HG02885 (cell line): ENCODE results near the gene EPB41L2.
A peak's percentile ranks its signal among the peaks of the same experiment; 100 is the strongest.

Experiments used
- ATAC-seq: cut with Tn5 transposase; IDR thresholded peaks from one replicate; pipeline ENCODE4 v1.9.1; 2021; ENCODE audit warnings: mild to moderate bottlenecking; ENCODE audit not compliant: unreplicated experiment, poor library complexity

The EPB41L2 gene

GRCh38 chr6:130888246-130888645 is 174.8 kb downstream of the EPB41L2 start:
- ATAC-seq, result no peak

- no peak for ATAC-seq
These were observed 176.1 kb downstream of the EPB41L2 start for GRCh38 chr6:130886966-130887365.

GRCh38 chr6:130885392-130886192 is 177.5 kb downstream of the EPB41L2 start:
- peak; percentile 89 for ATAC-seq

GRCh38 chr6:130882370-130882769 is 180.7 kb downstream of the EPB41L2 start:
- no peak for ATAC-seq

DNA sequence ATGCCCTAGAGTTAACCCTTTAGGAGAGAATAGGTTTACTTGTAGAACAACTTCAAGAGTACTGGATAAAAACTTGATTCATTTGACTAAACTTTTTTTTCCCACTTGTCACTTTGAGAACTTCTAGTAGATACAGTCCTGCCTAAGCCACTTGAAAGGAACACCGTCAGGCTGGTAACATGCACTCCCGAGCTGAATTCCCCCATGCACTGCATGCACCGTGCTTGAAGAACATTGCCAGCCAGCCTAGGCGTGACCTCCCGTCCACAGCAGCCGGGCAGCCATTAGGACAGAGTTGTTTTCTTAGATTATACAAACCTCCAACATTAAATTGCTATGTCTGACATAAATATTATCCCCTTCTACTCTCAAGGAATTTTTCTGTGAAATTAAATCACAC is 183.2 kb downstream of the EPB41L2 start:
- ATAC-seq, result no peak

DNA sequence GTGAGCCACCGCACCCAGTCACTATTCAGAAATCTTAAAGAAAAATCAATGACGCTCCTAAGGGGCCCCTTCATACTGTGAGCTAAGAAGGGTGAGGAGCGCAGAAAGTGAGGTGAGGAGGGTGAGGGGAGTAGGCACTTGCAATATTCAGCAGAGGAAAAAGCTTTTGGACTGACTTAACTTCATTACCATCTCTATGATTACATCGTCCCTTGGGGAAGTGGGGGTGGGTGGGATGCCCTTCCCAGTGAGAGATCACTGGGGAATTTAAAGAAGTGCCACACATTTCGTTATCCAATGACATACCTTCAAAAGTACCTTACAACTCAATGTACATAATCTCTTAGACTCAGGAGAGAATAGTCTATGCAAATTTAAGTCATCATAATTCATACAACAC is 189.3 kb downstream of the EPB41L2 start:
- no peak for ATAC-seq

DNA sequence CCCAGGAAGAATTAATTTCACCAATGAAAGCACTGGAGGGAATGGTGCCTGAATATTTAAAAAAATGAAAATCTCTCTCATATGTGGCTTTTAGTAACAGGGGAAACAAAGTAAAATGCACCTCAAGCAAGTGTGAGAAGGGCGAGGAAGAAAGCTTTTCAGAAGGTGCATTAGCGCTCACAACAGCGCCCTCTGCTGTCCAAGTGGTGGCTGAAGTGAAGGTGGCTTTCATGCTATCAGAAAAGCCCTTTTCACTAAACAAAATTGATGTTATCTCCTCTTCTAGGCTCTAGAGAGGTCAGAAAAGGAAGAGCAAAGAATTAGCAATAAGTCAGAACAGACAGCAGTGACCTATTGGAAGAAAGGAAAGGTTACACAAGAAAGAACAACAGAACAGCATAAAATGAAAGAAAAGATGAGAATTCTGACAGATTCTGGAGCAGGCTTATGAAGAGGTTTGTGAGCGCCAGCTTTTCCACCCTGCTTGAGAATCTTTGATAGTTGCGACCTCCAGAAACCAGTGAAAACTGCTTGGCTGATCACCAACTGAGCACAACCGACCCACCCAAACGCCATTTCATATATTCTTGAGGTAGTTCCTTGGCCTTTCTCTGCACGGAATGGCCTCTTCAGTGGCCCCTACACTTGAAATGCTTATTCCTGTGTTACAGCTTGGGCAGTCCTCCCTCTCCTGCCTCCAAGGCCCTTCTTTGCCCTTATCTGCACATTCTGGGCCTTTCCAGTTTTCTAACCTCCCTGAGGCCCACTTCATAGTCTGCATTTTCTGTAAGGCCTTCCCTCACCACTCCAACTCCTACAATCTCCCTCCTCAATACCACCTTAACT is 190.6 kb downstream of the EPB41L2 start:
- peak; percentile 92 for ATAC-seq

DNA sequence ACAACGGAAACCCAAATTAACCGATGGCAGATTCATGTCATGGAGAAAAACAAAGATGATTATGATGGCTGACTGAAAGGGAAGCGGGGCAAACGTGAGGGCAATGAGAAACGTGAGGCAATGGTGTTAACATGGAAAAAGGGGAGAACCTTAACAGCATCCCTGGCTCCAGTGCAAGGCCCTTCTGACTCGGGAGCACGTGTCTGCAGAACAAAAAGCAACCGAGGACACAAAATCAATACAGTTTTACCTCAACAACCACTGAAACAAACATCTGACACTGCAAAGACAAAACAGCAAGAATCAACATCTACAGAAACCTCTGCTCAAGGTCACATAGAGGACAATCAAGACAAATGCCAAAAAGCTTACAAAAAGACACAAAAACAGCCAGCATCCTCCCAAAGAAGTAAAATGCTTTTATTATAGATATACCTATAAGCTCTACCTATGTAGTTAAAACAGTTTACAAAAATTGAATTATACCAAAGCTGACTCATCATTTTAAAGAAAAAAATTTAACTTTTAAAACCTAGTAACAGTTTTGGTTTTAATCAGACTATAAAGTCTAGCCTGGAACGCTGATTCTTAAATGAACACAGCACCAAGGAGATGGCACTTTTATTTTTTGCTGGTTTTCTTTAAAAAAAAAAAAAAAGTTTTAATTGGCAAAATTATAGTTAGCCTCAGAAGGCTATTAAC is 192.7 kb downstream of the EPB41L2 start:
- ATAC-seq, result no peak

- no peak for ATAC-seq
These were observed 193.4 kb downstream of the EPB41L2 start for GRCh38 chr6:130869681-130870080.

GRCh38 chr6:130865793-130866192 is 197.3 kb downstream of the EPB41L2 start:
- no peak for ATAC-seq

DNA sequence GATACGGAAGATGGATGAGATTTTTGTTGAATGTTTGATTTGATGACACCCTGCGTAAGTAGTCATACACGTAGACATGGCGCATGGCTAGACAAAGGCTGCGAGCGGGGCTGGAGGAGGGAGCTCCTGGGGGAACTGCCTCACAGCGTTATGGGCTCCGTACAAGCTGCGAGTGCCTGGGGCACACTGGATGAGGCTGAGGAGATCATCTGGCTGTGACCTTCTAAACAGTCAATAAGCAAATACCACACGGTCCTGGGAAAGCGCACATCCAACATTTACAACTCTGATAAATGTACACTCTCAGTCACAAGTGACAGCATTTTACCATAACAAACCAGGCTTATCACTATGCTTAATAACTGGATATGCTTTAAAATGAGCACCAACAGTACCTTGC is 198.7 kb downstream of the EPB41L2 start:
- no peak for ATAC-seq

DNA sequence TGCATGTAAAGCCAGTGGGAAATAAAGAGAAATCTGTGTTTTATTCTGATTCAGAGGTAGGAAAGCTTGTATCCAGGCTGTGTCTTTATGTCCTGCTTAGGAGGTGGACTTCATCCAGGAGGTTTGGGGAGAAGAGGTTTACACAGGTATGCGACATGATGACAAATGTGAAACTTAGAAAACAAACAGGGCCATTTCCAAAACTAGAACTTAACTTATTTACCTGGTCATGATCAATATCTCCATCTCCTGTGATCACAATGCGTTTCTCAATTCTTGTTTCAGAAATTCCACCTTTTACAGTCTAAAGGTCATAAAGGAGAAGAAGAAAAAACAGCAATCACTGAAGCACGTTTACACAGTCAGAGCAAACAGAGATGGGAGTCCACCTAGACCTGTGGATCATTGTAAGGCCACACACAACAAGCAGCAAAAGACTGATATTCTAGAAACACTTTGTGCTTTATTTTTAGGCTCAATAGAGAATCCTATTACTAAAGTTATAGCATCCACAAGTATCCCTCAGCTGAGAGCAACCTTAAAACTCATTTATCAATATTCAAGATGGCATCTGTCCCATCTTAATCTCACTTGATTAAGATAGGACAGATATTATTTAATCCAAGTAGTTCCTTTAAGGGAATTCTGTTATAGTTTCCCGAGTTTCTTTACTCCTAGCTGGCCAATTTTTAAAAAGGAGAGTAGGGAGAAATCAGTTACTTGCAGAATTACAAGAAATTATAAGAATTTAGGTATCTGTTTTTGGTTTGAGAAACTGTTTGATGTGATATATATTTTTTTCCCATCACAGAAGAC is 199.4 kb downstream of the EPB41L2 start:
- ATAC-seq, result no peak

DNA sequence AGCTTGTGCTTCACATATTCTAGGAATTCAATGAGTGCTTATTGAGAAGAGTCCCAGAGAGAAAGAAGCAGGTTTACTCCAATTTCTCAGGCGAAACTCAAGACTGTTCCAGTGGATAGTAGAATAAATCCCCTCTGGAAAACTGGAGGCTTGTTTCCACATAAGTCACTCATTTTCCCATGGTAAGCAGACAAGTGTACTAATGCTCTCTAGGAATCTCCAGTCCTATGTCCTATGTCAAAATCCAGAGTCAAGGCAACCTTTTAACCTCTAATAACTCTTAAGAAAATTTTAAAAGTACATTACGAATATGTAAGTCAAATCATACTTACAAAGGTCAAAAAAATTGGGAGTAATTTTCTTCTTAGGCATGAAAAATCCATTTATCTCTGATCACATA is 200.7 kb downstream of the EPB41L2 start:
- ATAC-seq, result no peak

GRCh38 chr6:130859161-130859867 is 203.7 kb downstream of the EPB41L2 start:
- no peak for ATAC-seq

- ATAC-seq, result no peak
These were observed 204.4 kb downstream of the EPB41L2 start for GRCh38 chr6:130858498-130859160.

DNA sequence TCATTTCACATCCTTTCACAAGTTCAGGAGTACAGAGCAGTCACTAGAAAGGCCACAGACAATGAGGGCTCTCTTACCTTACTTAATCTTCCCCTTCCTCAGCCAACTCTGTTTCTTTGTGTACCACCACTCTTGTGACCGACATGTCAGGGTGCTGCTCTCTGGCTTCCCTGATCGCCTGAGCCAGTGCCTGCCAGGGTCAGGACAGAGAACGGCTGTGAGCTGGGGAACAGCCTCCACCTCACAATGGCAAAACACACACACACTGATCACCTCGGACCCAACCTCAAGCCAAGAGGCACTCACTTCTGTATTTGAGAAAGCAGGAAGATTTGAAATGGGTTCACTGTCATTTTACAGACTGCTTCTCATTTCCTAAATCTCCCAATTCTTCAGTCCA is 205.0 kb downstream of the EPB41L2 start:
- no peak for ATAC-seq

GRCh38 chr6:130853555-130854183 is 209.4 kb downstream of the EPB41L2 start:
- no peak for ATAC-seq

DNA sequence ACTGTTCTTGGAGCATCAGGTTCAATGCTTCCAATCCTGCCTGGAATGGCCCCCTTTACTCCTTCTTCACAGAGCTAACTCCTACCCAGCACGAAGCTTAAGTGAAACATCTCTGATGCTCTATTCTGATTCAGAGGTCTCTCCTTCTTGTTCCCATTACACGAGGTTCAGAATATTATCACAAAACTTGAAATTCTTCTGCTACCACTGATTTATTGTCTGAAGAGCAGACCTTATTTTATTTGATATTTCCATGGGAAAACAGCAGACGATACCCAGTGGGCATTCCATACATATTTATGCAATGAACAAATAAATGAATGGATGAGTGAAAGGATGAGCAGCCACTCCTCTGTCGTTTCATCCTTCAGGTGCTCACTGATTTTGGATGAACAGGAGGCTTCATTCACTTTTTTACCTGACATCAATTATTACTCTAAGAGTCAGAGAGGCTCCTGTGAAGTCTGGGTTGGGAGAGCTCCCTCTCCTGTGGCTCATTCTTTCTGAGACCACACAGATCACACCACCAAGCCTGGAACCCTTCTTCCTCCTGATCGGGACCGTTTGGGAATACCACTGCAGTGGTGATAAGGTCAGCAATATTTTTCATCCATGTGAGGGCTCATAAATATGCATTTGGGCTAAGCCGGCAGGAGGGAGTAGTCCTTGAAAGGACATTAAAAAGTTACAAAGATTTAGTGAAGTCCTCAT is 210.0 kb downstream of the EPB41L2 start:
- no peak for ATAC-seq
